Smooth muscle cell (in vitro differentiated cells): ENCODE results near the gene CREG1. TPM values are rescaled to one million over a fixed set of nuclear protein-coding genes. Genes with fewer than 3 reads are reported as not detected.

Experiments used
- DNase-seq: peaks from one replicate; lab custom pipeline; 2025; ENCODE audit not compliant: unreplicated experiment; lab: John Stamatoyannopoulos, UW
- H2AFZ ChIP-seq: fragments of 200-600 bp; sonication (generic); 2 replicates; pipeline ENCODE4 v1.6.0; 2016; ENCODE audit warnings: antibody characterized with exemption, low read depth, mild to moderate bottlenecking
- H3F3A ChIP-seq: fragments of 200-600 bp; sonication (generic); 2 replicates; pipeline ENCODE4 v1.6.0; 2017; ENCODE audit warnings: antibody characterized with exemption, low read depth
- H3K27ac ChIP-seq: fragments of 200-600 bp; sonication (generic); 2 replicates; pipeline ENCODE4 v1.5.1; 2016; ENCODE audit warnings: low read depth, mild to moderate bottlenecking
- H3K27me3 ChIP-seq: fragments of 200-600 bp; sonication (generic); 2 replicates; pipeline ENCODE4 v1.6.1; 2016; ENCODE audit warnings: low read depth, mild to moderate bottlenecking
- H3K36me3 ChIP-seq: fragments of 200-600 bp; sonication (generic); 2 replicates; pipeline ENCODE4 v1.5.1; 2016; ENCODE audit warnings: low read depth
- H3K4me1 ChIP-seq: fragments of 200-600 bp; sonication (generic); 2 replicates; pipeline ENCODE4 v1.5.1; 2016; ENCODE audit warnings: low read depth
- H3K4me2 ChIP-seq: fragments of 200-600 bp; sonication (generic); 2 replicates; pipeline ENCODE4 v1.6.0; 2016; ENCODE audit warnings: mild to moderate bottlenecking
- H3K4me3 ChIP-seq: fragments of 200-600 bp; sonication (generic); 2 replicates; pipeline ENCODE4 v1.5.1; 2016; ENCODE audit warnings: mild to moderate bottlenecking
- H3K79me2 ChIP-seq: fragments of 200-600 bp; sonication (generic); 2 replicates; pipeline ENCODE4 v1.6.0; 2016; ENCODE audit warnings: low read depth, mild to moderate bottlenecking
- H3K9ac ChIP-seq: fragments of 200-600 bp; sonication (generic); 2 replicates; pipeline ENCODE4 v1.6.0; 2016; ENCODE audit warnings: low read depth
- H3K9me3 ChIP-seq: fragments of 200-600 bp; sonication (generic); replicated peaks from 2 replicates; pipeline ENCODE4 v1.5.1; 2016; ENCODE audit warnings: low read depth
- H4K20me1 ChIP-seq: fragments of 200-600 bp; sonication (generic); 2 replicates; pipeline ENCODE4 v1.6.0; 2016; ENCODE audit warnings: low read depth
- CTCF ChIP-seq: fragments of 200-600 bp; sonication (generic); IDR thresholded peaks from 2 replicates; pipeline ENCODE4 v1.5.1; 2017; ENCODE audit warnings: borderline replicate concordance, mild to moderate bottlenecking, antibody characterized with exemption; ENCODE audit not compliant: insufficient read depth, poor library complexity, severe bottlenecking
- WGBS: methylation state at CpG from one replicate; pipeline ENCODE4 v1.1.7; 2016; ENCODE audit warnings: low lambda C conversion rate; 5-methylcytosine and 5-hydroxymethylcytosine counted together
- polyA plus RNA-seq: library from polyadenylated mRNA; unstranded; fragments of >200 nt; fragmentation: Nextera tagmentation; extraction: Ambion mirVana; gene quantifications from 2 replicates; pipeline ENCODE4 v1.2.1, GENCODE V29; 2016
- total RNA-seq: library from RNA; depleted of rRNA; stranded (reverse); fragments of >200 nt; gene quantifications from 2 replicates; pipeline ENCODE4 v1.2.3, GENCODE V29; 2014

Gene CREG1
- total and polyA plus RNA-seq, 2 experiments from 2014 or later: 43.1 to 80.0 TPM

- H3K9ac ChIP-seq: no peak within 1 kb of the TSS
- no peak within 1 kb of the TSS for H2AFZ ChIP-seq
Observed at GRCh38 chr1:167518331-167518700, 35.2 kb downstream of the CREG1 start, which contains the start of gene CD247. TSS of gene CD247 (minus strand) at chr1:167518529. CDS start at chr1:167518465, 64 bp downstream.

GRCh38 chr1:167517535-167518330, 35.8 kb downstream of the CREG1 start:
- Histone ChIP-seq H3K4me1 (no peaks in the 10 kb centered on the region), H3K27me3 (no peaks in the 10 kb centered on the region), H3K4me2 (no peak overlapping the region), H2AFZ (no peak overlapping the region), H3K9me3 (no peaks in the 10 kb centered on the region), H3K9ac (no peak overlapping the region), H3F3A (no peaks in the 10 kb centered on the region), H3K36me3 (no peaks in the 10 kb centered on the region), H3K27ac (no peak overlapping the region), H3K79me2 (no peaks in the 10 kb centered on the region), H3K4me3 (no peak overlapping the region), H4K20me1 (no peaks in the 10 kb centered on the region)
- WGBS: 91% methylated on average over 30 of the region's 30 CpGs
- TF ChIP-seq CTCF: no peak
- no peak for DNase-seq

More at GRCh38 chr1:167518331-167518700, 35.2 kb downstream of the CREG1 start, which contains the start of gene CD247:
- H3K79me2 ChIP-seq: no peaks in the 10 kb centered on the region
- no peaks in the 10 kb centered on the region for H3K4me1 ChIP-seq
- no peaks in the 10 kb centered on the region for H3K27me3 ChIP-seq
- no peaks in the 10 kb centered on the region for H3K9me3 ChIP-seq
- 91% methylated on average over 14 of the region's 14 CpGs for WGBS
- no peaks in the 10 kb centered on the region for H3K36me3 ChIP-seq
- no peak for DNase-seq
- no peaks in the 10 kb centered on the region for H3F3A ChIP-seq
- no peak within 1 kb of the TSS for H3K27ac ChIP-seq
- no peak within 1 kb of the TSS for H3K4me2 ChIP-seq
- TF ChIP-seq CTCF: no peak
- H4K20me1 ChIP-seq: no peaks in the 10 kb centered on the region
- no peak within 1 kb of the TSS for H3K4me3 ChIP-seq

GRCh38 chr1:167516404-167517388, 36.9 kb downstream of the CREG1 start:
- Histone ChIP-seq H3K4me1 (no peaks in the 10 kb centered on the region), H3F3A (no peaks in the 10 kb centered on the region), H2AFZ (no peak overlapping the region), H3K9me3 (no peaks in the 10 kb centered on the region), H4K20me1 (no peaks in the 10 kb centered on the region), H3K27me3 (no peaks in the 10 kb centered on the region), H3K4me2 (no peak overlapping the region), H3K36me3 (no peaks in the 10 kb centered on the region), H3K27ac (no peak overlapping the region), H3K4me3 (no peak overlapping the region), H3K79me2 (no peaks in the 10 kb centered on the region), H3K9ac (no peak overlapping the region)
- TF ChIP-seq CTCF: no peak
- no peak for DNase-seq
- 93% methylated on average over 19 of the region's 19 CpGs for WGBS
